HEK293T (cell line): ENCODE data around the gene SERPINB5.

Experiments used
- ARNT ChIP-seq: fragments of 450-650 bp; IDR thresholded peaks from 2 replicates; pipeline ENCODE4 v1.6.1; 2017; ENCODE audit warnings: mild to moderate bottlenecking
- BHLHE40 ChIP-seq: fragments of 450-650 bp; IDR thresholded peaks from 2 replicates; pipeline ENCODE4 v1.6.1; 2016; ENCODE audit warnings: mild to moderate bottlenecking, moderate library complexity, borderline replicate concordance
- ELF4 ChIP-seq: fragments of 450-650 bp; IDR thresholded peaks from 2 replicates; pipeline ENCODE4 v1.6.1; 2017; ENCODE audit warnings: antibody characterized with exemption
- FOXA1 ChIP-seq: fragments of 450-650 bp; IDR thresholded peaks from 2 replicates; pipeline ENCODE4 v1.6.1; 2016; ENCODE audit warnings: mild to moderate bottlenecking
- FOXK2 ChIP-seq: fragments of 450-650 bp; IDR thresholded peaks from 2 replicates; pipeline ENCODE4 v1.6.1; 2016; ENCODE audit warnings: mild to moderate bottlenecking
- FOXM1 ChIP-seq: fragments of 450-650 bp; IDR thresholded peaks from 2 replicates; pipeline ENCODE4 v1.6.1; 2017; ENCODE audit warnings: mild to moderate bottlenecking, borderline replicate concordance
- HDGF ChIP-seq: fragments of 450-650 bp; IDR thresholded peaks from 2 replicates; pipeline ENCODE4 v1.6.1; 2017; ENCODE audit warnings: antibody characterized with exemption, borderline replicate concordance
- L3MBTL2 ChIP-seq: fragments of 450-650 bp; conservative IDR thresholded peaks from 2 replicates; pipeline ENCODE4 v1.6.1; 2016; ENCODE audit warnings: mild to moderate bottlenecking
- SP1 ChIP-seq: fragments of 450-650 bp; IDR thresholded peaks from 2 replicates; pipeline ENCODE4 v1.6.1; 2017
- SUZ12 ChIP-seq: fragments of 450-650 bp; IDR thresholded peaks from 2 replicates; pipeline ENCODE4 v1.6.1; 2016; ENCODE audit warnings: mild to moderate bottlenecking
- TARDBP ChIP-seq: fragments of 450-650 bp; IDR thresholded peaks from 2 replicates; pipeline ENCODE4 v1.6.1; 2016
- ZNF384 ChIP-seq: fragments of 450-650 bp; IDR thresholded peaks from 2 replicates; pipeline ENCODE4 v1.6.1; 2016
- TF ChIP-seq, protein P1 (sequence below): fragments of 450-650 bp; IDR thresholded peaks from 2 replicates; pipeline ENCODE4 v1.6.1; 2016

- TF ChIP-seq FOXA1 = no peak
- no peak for TF ChIP-seq SUZ12
- no peak for TF ChIP-seq SP1
- no peak for TF ChIP-seq TARDBP
- TF ChIP-seq BHLHE40 = no peak
- no peak for TF ChIP-seq FOXM1
- TF ChIP-seq FOXK2 = no peak
- no peak for TF ChIP-seq ZNF384
- TF ChIP-seq ELF4 = no peak
- TF ChIP-seq L3MBTL2 = no peak
- no peak for TF ChIP-seq HDGF
- TF ChIP-seq ARNT = no peak
- TF ChIP-seq, protein P1, sequence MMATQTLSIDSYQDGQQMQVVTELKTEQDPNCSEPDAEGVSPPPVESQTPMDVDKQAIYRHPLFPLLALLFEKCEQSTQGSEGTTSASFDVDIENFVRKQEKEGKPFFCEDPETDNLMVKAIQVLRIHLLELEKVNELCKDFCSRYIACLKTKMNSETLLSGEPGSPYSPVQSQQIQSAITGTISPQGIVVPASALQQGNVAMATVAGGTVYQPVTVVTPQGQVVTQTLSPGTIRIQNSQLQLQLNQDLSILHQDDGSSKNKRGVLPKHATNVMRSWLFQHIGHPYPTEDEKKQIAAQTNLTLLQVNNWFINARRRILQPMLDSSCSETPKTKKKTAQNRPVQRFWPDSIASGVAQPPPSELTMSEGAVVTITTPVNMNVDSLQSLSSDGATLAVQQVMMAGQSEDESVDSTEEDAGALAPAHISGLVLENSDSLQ = no peak
These were observed 10.9 kb downstream of the SERPINB5 start for GRCh38 chr18:63487676-63488075.
